NCI-H2196 treated with DMSO at 0.1 percent for 48 hours (cell line): ENCODE data around the gene C2orf72.

Experiments used
- DNase-seq: peaks from one replicate; lab custom pipeline; 2025; ENCODE audit not compliant: unreplicated experiment; lab: John Stamatoyannopoulos, UW

Gene C2orf72

GRCh38 chr2:231041061-231041689 is 3.9 kb downstream of the C2orf72 start:
- DNase-seq = no peak

GRCh38 chr2:231043796-231044195 is 6.5 kb downstream of the C2orf72 start:
- no peak for DNase-seq

DNA sequence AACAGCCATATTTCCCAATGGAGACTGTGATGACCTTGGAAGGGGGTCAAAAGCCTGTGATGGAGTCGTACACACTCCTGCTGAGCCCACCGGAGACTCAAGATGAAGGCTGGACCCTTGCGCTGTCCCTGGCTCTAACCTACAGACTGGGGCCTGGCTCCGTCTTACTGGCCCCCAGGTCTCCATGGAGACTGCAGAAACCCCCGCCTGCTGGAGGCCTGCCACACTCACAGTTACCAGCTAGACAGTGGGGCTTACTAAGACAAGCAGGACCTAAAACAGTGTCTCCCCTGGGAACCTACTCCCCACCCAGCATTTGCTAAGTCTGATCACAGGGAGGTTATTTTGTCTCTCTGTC is 9.6 kb downstream of the C2orf72 start:
- no peak for DNase-seq

- no peak for DNase-seq
Observed at GRCh38 chr2:231047274-231047922, 10.1 kb downstream of the C2orf72 start.

GRCh38 chr2:231047923-231048915 is 10.9 kb downstream of the C2orf72 start:
- no peak for DNase-seq

DNA sequence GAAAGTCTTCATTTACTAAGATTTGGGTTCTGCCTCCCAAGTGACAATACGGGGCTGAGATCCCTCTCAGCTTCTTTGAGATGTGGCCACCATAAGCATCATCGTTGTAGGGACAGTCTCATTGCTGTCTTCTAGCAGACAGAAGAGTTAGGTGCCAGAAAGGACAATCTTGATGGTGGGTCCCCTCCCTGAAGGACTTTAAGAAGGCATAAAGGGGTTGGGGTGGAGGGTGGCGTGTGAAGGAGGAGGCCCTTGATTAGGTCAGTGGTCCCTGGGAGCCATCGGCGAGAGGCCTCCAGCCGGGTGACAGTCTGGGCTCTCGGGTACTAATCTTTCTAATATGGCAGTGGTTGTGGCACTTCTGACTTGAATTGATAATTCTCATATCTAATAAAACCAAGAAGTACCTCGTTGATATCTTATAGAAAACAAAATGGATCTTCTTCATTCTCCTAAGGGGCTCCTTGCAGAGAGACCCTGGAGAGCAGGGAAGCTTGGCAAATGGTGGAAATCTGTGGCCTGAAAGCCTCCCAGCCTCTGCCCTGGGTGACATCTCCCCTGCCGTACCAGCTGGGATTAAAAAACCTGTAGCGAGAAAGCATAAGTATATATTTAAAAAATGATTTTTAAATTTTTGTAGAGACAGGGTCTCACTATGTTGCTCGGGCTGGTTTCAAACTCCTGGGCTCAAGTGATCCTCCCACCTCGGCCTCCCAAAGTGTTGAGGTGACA is 12.1 kb downstream of the C2orf72 start:
- no peak for DNase-seq

DNA sequence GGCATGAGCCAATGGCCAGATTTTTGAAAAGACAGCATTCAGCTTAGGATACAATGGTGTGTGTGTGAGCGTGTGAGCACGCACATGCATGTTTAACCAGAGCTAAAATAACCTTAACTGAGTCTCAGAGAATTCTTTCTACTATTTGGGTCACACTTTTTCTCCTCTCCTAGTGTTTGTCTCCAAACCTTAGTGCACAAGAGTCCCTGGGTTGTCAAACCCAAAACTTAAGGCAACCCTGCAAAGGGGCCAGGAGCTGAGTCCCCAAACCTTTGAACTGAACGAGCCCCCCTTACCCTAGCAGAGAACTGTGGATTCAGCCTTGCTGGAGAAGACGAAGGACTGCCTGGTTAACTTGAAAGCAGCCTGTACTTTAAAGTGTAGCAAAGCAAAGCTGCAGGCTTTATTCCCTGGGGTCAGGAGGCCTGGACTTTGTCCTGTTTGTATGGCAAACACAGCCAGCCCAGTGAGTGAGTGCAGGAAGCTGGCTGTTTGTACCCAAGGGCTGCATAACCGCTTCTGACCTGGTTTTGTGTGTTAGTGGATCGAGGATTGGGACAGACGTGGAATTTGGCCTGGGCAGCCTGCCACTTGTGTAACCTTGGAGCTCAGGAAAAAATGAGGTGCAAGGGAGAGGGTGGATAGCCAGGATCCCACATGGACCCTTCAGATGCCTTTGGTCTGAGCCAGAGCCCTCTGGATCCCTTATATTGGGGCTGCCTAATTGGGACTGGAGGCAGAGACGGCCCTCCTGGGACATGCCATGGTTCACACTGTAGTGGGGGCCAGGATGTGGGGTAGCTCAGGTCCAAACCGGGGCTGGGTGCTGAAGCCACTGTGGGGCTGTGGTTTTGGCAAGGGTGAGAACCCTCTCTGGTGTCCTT is 12.9 kb downstream of the C2orf72 start:
- DNase-seq = no peak

DNA sequence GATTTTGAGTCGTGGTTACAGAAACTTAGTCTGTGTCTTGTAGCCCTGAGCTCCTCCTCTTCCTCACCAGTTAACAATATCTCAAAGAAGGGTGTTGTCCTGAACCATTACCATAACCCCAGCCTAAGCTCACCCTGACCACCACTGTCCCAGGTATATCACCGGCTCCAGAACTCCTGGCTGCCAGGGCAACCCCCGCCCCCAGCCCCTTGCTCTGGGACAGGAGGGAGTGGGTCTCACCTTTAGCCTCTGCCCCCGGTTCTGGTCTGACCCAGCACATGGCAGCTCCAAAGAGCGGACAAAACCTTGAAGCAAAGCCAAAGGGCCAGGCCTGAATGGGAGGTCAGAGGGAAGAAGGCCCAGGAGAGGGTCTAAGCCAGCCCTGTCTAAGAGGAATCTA is 13.8 kb downstream of the C2orf72 start:
- DNase-seq = no peak

DNA sequence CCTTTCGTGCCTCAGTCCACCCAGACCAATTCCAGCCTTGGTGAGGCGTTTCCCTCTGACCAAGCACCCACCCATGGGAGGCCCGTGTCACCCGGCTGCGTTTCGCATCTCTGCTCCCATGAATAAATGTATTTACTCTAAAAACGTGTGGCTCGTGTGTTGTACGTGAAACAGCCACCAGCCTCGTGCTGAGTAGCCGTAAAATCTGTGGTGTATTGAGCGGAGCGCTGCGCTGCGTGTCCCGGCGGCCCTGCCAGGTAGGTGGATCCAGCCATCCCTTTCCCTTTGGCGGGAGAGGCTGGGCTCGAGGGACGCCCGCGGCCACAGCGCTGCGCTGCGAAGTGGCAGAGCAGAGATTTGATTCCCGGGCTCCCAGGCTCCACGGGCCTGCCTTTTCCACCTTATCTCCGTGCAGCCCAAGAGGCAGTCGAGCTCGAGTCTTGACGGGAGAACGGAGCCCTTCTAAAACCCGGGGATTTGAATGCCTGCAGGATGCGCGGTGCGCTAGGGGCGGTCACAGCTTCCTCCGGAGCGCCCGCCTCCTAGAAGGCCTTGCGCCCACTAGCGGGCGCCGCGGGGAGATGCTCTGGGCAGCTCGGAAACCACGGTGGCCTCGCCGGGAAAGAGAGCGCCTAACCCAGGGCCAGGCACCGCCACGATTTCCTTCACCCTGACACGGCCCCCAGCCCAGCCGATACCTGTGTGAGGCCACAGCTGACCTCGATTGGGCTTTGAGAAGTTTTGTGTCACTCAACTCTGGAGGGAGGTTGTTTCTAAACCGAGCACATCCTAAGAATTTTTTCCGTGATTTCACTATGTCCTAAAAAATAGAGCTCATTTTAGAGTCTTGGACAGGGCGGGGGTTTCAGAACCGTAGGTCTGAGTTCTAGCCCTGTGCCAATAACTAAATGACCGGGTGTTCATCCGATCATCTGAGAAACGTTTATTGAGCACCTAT is 15.4 kb downstream of the C2orf72 start:
- DNase-seq = peak; percentile 67

DNA sequence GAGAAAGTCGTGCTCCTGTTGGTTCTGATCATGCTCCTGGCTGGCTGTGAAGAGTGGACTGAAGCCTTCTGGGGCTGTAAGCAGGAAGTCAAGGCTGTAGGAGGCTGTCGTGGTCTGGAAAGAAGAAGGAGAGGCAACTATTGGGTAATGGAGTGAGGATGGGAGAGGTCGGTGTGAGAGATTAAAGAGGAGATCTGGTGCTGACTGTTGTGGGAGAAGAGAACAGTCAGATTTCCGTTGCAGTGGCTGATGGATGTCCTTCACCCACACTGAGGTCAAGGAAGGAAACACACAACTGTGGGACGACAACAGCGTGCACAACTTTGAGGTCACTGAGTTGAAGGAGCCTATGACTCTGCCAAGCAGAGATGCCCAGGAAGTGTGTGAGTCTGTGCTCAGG is 16.5 kb downstream of the C2orf72 start:
- no peak for DNase-seq

DNA sequence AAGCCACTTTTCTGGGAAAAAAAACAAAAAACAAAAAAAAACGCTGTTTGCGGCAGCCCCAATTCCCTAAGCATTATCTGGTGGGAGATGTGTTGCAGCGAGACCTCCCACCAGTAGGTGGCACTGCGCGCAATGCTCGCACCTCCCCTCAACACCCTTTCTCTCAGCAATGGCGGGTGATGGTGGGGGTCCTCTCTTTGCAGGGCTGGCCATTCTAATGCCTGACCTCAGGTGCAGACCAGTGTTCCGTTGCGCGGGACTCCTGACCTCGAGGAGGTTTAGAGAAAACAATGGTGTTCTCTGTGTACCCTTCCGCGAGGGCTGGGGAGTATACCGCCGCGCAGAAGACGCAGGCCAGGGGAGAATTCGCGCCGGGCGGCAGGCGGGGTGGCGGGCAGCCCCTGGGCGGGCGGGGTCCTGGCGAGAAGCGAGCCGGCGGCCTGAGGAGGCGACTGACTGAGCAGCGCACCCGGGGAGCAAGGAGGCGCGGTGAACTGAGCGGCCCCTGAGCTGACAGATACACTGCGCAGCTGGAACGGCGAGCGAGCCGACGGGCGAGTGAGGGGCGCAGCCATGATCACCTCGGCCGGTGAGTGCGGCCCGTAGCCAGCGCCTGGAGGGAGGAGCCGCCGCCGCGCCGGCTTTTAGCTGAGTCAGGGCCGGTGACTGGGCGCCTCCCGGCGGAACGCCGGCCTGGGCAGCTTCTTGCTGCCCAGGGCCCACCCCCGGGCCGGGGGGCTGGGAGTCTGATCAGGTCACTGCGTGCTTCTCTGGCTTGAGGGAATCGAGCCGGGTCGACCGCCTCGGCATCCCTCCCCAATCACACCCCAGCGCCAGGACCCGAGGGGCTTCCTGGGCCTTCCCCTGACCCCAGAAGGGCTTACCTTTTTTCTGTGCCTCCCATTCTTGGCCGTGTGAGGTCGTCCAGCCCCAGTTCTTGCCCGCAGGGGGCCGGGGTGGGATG is 19.4 kb downstream of the C2orf72 start, which contains the start of gene PSMD1:
TSS of gene PSMD1 (plus strand) at position 415 of the 964 bp plus-strand sequence. CDS start at position 574, 159 bp downstream.
- DNase-seq = peak; percentile 88

DNA sequence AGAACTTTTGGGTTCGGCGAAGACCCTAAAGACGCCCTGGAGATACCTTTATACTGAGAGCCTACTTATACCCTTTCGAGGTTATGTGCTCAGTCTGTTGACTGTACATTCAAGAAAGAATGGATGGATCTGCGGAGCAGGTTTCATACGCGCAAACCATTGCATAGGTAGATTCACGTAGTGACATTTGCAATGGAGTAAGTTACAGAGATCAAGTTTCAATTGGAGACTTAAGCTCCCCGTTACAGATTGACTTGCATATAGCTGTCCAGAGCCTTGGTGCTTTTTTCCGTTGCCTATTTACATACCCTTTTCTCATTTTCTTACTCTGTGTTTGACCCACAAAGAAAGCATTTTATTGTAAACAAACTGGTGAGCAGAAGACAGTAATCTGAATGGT is 20.3 kb downstream of the C2orf72 start:
- DNase-seq = no peak

- no peak for DNase-seq
Observed at GRCh38 chr2:231058761-231059550, 21.6 kb downstream of the C2orf72 start.

GRCh38 chr2:231059756-231060155 is 22.4 kb downstream of the C2orf72 start:
- no peak for DNase-seq

DNA sequence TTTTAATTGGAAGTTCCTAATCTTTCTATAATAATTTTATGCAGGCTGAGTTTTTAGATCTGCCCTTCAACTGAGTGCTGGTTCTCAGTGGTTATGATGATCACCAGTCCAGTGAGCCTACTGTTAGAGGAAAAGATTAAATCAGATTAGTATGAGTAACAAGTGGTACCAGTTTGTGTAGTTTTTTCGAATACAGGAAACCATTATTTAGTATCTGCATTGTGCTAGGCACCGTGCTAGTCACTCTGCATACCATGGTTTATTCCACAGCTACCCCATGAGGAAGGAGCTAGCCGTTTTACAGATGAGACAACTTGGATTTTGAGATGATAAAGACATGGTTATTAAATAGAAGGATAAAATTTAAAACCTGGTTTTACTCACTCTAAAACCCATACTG is 25.5 kb downstream of the C2orf72 start:
- no peak for DNase-seq

- DNase-seq = no peak
Observed at GRCh38 chr2:231063347-231063746, 26.0 kb downstream of the C2orf72 start.

DNA sequence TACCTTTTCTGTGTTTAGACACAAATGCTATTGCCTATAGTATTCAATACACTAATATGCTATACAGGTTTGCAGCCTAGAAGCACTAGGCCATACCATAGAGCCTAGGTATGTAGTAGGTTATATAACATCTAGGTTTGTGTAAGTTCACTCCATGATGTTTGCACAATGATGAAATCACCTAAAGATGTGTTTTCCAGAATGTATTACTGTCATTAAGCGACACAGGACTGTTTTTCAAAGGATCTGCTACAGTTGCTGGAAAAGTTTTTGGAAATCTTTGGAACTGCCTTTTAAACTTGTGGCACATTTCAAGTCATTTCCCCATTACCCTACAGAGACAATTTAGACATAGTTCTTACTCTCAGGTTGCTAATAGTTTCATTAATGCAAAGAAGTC is 28.6 kb downstream of the C2orf72 start:
- no peak for DNase-seq
